Measurements from ENCODE around the gene TVP23A.

GRCh38 chr16:10753670-10754069 is 64.9 kb downstream of the TVP23A start:
- TF ChIP-seq, protein P1, sequence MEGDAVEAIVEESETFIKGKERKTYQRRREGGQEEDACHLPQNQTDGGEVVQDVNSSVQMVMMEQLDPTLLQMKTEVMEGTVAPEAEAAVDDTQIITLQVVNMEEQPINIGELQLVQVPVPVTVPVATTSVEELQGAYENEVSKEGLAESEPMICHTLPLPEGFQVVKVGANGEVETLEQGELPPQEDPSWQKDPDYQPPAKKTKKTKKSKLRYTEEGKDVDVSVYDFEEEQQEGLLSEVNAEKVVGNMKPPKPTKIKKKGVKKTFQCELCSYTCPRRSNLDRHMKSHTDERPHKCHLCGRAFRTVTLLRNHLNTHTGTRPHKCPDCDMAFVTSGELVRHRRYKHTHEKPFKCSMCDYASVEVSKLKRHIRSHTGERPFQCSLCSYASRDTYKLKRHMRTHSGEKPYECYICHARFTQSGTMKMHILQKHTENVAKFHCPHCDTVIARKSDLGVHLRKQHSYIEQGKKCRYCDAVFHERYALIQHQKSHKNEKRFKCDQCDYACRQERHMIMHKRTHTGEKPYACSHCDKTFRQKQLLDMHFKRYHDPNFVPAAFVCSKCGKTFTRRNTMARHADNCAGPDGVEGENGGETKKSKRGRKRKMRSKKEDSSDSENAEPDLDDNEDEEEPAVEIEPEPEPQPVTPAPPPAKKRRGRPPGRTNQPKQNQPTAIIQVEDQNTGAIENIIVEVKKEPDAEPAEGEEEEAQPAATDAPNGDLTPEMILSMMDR (IDR thresholded peaks at IDR 0.05 in 8 of 11, conservative IDR thresholded peaks at IDR 0.05 in 3 of 11): no peak
- TF ChIP-seq POLR2A (IDR thresholded peaks at IDR 0.05) (no peak), POLR2AphosphoS5 (IDR thresholded peaks at IDR 0.05) (no peak)

Measured in spleen (tissue), 7 donors.